Liver (tissue), 9 donors: ENCODE measurements around the gene FOXD4. TPM values are rescaled to one million over a fixed set of nuclear protein-coding genes. Genes with fewer than 3 reads are reported as not detected.
"Not testable (repeated sequence)": the region's sequence is repeated elsewhere in the genome, so short reads cannot be mapped to it uniquely, and the experiment has no call there.

Experiments
- DNase-seq: peaks from one replicate; pipeline ENCODE4 v3.0.0-alpha.2; 2017; ENCODE audit warnings: low spot score
- H3K27ac ChIP-seq, 2 donors: one replicate each; pipeline ENCODE4 v1.7.0; 2013; ENCODE audit warnings: inconsistent platforms in 2 of 2, low read length in 2 of 2, control low read depth in 1 of 2, low read depth in 1 of 2, mild to moderate bottlenecking in 1 of 2
- H3K27me3 ChIP-seq, 4 donors: one replicate each; pipeline versions ENCODE4 v1.6.1 to v1.7.0; 2013; ENCODE audit warnings: low read length in 3 of 4, inconsistent platforms in 1 of 4, mild to moderate bottlenecking in 1 of 4, moderate library complexity in 1 of 4; ENCODE audit not compliant: control insufficient read depth in 4 of 4, insufficient read depth in 4 of 4
- H3K36me3 ChIP-seq, 4 donors: one replicate each; pipeline versions ENCODE4 v1.6.1 to v1.7.0; 2013; ENCODE audit warnings: low read length in 3 of 4, mild to moderate bottlenecking in 3 of 4, low read depth in 1 of 4, moderate library complexity in 1 of 4; ENCODE audit not compliant: control insufficient read depth in 4 of 4, insufficient read depth in 3 of 4
- H3K4me1 ChIP-seq, 4 donors: one replicate each; pipeline versions ENCODE4 v1.6.1 to v1.7.0; 2013; ENCODE audit warnings: low read length in 3 of 4, mild to moderate bottlenecking in 3 of 4, moderate library complexity in 1 of 4; ENCODE audit not compliant: control insufficient read depth in 4 of 4, insufficient read depth in 4 of 4
- H3K4me3 ChIP-seq, 3 donors: one replicate each; pipeline versions ENCODE4 v1.6.1 to v1.7.0; 2013; ENCODE audit warnings: low read length in 3 of 3, control low read depth in 1 of 3, low read depth in 1 of 3, mild to moderate bottlenecking in 1 of 3
- H3K9ac ChIP-seq, 2 donors: one replicate each; pipeline ENCODE4 v1.7.0; 2013; ENCODE audit warnings: low read length in 2 of 2, mild to moderate bottlenecking in 2 of 2, moderate library complexity in 2 of 2, control low read depth in 1 of 2, low read depth in 1 of 2
- H3K9me3 ChIP-seq, 4 donors: one replicate each; pipeline versions ENCODE4 v1.6.1 to v1.7.0; 2013; ENCODE audit warnings: low read length in 3 of 4; ENCODE audit not compliant: control insufficient read depth in 4 of 4
- WGBS: extraction: QIAGEN DNeasy Blood & Tissue Kit; methylation state at CpG from one replicate; pipeline ENCODE4 v1.1.7; 2013; 5-methylcytosine and 5-hydroxymethylcytosine counted together
- polyA plus RNA-seq, 2 donors: library from polyadenylated mRNA; stranded (reverse) in 1 of 2; unstranded in 1 of 2; fragments of 200-250 nt in 1 of 2; fragments of >200 nt in 1 of 2; fragmentation: Nextera tagmentation in 1 of 2; extraction: Ambion mirVana in 1 of 2; gene quantifications; one replicate each; pipeline versions ENCODE4 v1.2.1 to v1.2.3, GENCODE V29; 2013 to 2015
- total RNA-seq, 2 donors: library from RNA; depleted of rRNA; stranded (reverse); fragments of >200 nt; gene quantifications; one replicate each; pipeline ENCODE4 v1.2.3, GENCODE V29; 2014
- donor health status: healthy.
- donor health status: healthy.
- donor health status: healthy.
- donor health status: healthy.
- donor health status: healthy.

The FOXD4 gene
- total and polyA plus RNA-seq, 4 donors: 0.05 to 0.17 (median 0.09) TPM

- not testable (repeated sequence) for H3K9ac ChIP-seq, H3K4me3 ChIP-seq, H3K4me1 ChIP-seq, H3K36me3 ChIP-seq, DNase-seq, H3K9me3 ChIP-seq, H3K27me3 ChIP-seq, H3K27ac ChIP-seq
- WGBS: 75% methylated on average over 2 of the region's 4 CpGs
These were observed 31.1 kb downstream of the FOXD4 start for GRCh38 chr9:87105-87504.

GRCh38 chr9:86697-87096 is 31.5 kb downstream of the FOXD4 start:
- not testable (repeated sequence) for H3K27ac ChIP-seq, H3K9me3 ChIP-seq, H3K36me3 ChIP-seq, H3K27me3 ChIP-seq, H3K4me1 ChIP-seq, DNase-seq, H3K9ac ChIP-seq, H3K4me3 ChIP-seq

DNA sequence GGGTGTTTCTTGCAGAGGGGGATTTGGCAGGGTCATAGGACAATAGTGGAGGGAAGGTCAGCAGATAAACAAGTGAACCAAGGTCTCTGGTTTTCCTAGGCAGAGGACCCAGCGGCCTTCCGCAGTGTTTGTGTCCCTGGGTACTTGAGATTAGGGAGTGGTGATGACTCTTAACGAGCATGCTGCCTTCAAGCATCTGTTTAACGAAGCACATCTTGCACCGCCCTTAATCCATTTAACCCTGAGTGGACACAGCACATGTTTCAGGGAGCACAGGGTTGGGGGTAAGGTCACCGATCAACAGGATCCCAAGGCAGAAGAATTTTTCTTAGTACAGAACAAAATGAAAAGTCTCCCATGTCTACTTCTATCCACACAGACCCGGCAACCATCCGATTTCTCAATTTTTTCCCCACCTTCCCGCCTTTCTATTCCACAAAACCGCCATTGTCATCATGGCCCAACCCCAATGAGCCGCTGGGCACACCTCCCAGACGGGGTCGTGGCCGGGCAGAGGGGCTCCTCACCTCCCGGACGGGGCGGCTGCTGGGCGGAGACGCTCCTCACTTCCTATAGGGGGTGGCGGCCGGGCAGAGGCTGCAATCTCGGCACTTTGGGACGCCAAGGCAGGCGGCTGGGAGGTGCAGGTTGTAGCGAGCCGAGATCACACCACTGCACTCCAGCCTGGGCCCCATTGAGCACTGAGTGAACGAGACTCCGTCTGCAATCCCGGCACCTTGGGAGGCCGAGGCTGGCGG is 35.1 kb downstream of the FOXD4 start:
- not testable (repeated sequence) for DNase-seq, H3K4me3 ChIP-seq, H3K9me3 ChIP-seq, H3K27ac ChIP-seq, H3K4me1 ChIP-seq, H3K27me3 ChIP-seq, H3K36me3 ChIP-seq, H3K9ac ChIP-seq
- 86% methylated on average over 28 of the region's 31 CpGs for WGBS

DNA sequence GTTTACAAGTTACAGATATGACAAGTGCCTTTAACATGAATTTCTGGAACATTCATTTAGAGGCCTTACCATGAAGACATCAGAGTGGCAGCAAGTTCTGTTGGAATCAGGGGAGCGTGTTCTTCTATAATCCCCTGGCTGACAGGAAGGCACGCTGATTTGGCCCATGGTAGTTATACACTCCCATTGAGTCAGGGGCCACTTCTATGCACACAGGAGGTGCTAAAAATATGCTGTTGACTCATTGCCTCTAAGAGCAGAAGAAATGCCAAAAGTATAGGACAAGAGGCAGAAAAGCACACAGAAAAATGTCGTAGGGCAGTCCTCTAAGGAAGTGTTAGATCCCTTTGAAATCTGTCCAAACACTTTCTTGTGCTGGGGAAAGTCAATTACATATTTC is 39.9 kb downstream of the FOXD4 start:
- not testable (repeated sequence) for H3K4me1 ChIP-seq, H3K27me3 ChIP-seq, H3K27ac ChIP-seq, DNase-seq, H3K4me3 ChIP-seq, H3K9ac ChIP-seq, H3K9me3 ChIP-seq, H3K36me3 ChIP-seq
- 82% methylated on average over 3 of the region's 3 CpGs for WGBS

DNA sequence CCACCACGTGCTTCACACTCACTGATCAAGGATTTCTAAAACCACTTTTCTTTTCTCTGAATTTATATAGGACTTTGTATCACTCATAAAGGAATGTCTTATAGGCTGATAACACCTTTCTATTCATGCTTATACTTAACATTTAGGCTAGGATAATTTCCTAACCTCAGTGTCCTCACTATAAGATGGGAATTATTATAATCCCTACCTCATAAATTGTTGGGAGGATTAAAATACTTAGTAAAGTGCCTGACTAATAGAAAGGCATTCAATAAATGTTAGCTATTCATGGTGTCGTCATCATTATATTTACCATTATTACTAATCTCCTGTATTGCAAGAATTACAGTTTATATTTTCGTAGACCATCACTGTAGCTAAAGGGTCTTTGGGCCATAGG is 41.8 kb downstream of the FOXD4 start:
- H3K36me3 ChIP-seq, H3K9me3 ChIP-seq, DNase-seq, H3K27me3 ChIP-seq, H3K27ac ChIP-seq, H3K4me1 ChIP-seq, H3K4me3 ChIP-seq, H3K9ac ChIP-seq: not testable (repeated sequence)
- 78% methylated on average over 3 of the region's 3 CpGs for WGBS

GRCh38 chr9:73900-74525 is 44.2 kb downstream of the FOXD4 start:
- not testable (repeated sequence) for H3K27me3 ChIP-seq, DNase-seq, H3K9ac ChIP-seq, H3K4me1 ChIP-seq, H3K27ac ChIP-seq, H3K36me3 ChIP-seq, H3K9me3 ChIP-seq
- 18% methylated on average over 18 of the region's 18 CpGs for WGBS
- H3K4me3 ChIP-seq: peak overlapping the region in 1 of 3 donors; percentile 43

- H3K9ac ChIP-seq, H3K4me1 ChIP-seq, H3K27ac ChIP-seq, H3K9me3 ChIP-seq, H3K36me3 ChIP-seq, H3K27me3 ChIP-seq: not testable (repeated sequence)
- WGBS: 2% methylated on average over 109 of the region's 109 CpGs
- peak overlapping the region in 1 of 3 donors; percentile 43 for H3K4me3 ChIP-seq
- peak; percentile 33 for DNase-seq
These were observed 44.9 kb downstream of the FOXD4 start for GRCh38 chr9:73076-73899.
